Fibroblast of skin of right quadriceps (primary cell): Measurements from ENCODE around the gene RHOU.

Experiments
- DNase-seq: peaks from one replicate; pipeline ENCODE4 v3.0.0-alpha.2; 2013

Gene RHOU

GRCh38 chr1:228739826-228740225 is 4.5 kb downstream of the RHOU start:
- no peak for DNase-seq

DNA sequence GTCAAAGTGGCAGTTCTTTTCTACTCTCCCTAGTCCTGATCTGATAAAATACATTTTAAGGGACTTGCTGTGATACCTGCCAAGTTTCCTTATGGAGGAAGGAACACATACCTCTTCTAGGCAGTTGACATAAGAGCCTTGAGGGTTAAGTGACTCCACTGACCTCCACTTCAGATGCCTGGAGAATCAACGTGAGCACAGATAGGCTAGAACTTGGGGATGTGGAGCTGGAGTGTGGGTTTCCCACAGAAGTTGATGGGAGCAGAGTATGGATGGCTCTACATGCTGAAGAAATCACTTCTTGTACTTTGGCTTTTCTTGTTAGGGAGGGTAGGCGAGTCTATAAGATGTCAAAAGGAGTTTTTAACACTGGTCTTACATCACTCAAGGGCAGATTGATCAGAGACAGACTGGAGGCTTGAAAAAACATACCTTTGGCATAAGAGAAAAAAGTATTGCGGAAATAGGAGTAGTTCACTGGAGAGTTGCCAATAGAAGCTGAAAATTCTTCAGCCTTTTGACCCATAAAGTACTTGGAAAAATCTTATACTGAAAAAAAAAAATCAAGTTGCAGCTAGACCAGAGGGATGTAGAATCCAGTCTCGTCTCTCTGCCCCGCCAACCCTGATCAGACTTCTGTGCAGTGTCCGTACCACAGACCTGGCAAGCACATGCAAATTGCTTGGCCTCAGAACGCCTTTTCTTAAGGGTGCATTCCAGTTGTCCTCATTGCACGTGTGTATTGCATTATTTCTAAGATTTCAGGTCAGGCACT is 5.5 kb downstream of the RHOU start:
- no peak for DNase-seq

- no peak for DNase-seq
Measured at GRCh38 chr1:228742281-228742860, 7.1 kb downstream of the RHOU start.

DNA sequence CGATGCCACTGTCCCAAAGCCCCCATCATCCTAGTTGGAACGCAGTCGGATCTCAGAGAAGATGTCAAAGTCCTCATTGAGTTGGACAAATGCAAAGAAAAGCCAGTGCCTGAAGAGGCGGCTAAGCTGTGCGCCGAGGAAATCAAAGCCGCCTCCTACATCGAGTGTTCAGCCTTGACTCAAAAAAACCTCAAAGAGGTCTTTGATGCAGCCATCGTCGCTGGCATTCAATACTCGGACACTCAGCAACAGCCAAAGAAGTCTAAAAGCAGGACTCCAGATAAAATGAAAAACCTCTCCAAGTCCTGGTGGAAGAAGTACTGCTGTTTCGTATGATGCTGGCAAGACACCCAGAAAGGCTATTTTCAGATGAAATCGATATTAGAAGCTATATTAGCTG is 8.1 kb downstream of the RHOU start:
- no peak for DNase-seq

DNA sequence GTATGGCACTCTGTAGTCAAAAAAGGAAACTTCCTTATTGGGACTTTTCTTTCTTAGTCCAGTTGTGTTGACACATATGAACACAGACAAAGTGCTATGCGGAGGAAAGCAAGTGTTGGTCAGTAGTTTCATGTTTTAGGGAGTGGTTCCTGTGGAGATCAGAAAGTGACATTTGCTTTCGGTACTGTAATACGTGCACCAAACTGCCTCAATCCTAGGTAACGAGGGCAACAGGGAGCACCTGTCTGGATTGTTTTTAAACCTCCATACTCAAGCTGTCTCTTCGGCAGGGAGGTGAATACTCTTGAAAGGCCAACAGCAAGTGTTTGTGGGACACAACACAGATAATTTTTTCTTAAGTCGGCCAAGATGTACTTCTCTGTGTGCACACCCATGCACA is 9.1 kb downstream of the RHOU start:
- no peak for DNase-seq

DNA sequence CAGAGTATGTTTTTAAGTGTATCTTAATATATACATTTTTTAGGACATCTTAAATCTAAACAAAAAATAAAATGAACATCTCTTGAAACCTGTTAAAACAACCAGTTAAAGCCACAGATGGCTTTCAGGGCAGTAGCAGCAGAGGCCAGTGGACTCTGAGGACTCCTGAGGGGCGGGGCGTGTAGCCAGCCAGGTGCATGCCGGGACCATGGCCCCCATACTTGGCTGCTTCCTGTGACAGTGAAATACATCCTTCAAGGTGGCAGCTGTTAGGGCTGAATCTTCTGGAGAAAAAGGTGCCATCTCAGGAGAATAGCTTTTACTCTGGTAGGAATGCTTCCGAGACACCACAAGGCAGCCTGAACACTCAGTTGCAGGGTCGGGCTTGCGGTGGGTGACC is 9.6 kb downstream of the RHOU start:
- DNase-seq, result no peak

DNA sequence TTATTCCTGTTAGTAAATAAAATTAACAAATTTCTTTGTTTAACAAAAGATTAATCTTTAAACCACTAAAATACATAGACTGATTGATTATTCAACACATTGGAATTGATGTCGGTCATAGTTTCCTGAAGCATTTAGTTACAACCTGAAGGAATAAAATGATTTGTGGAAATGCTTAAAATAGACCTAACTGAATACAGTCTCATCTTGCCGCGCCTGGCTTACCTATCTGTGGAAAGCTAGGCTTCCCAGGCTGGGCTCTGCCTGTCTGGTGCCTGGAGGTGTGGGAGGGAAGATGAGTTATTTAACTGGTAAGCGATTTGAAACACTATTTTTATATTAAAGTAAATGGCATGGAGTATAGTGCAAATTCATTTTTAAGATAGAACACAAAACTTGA is 10.2 kb downstream of the RHOU start:
- DNase-seq, result no peak

- DNase-seq, result no peak
Measured at GRCh38 chr1:228747301-228747935, 12.1 kb downstream of the RHOU start.

GRCh38 chr1:228748029-228748428 is 12.8 kb downstream of the RHOU start:
- DNase-seq, result no peak

DNA sequence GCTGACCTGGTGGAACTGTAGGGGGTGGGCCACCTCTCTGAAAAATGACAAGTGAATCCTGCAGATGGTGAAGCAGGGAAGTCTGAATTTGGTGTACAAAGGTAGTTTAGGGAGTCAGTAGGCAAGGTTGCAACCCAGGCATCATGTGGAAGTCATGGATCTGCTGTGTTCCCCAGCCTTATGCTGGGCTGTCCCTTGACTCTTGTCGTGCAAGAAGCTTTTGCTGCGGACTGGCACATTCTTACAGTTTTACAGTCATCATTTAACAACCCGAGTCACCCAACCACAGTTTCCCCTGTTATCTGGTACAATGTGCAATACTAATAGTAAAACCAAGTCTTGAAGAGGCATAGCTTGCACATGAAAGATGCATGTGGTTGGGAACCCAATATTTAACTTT is 13.2 kb downstream of the RHOU start:
- peak; percentile 24 for DNase-seq

- no peak for DNase-seq
Measured at GRCh38 chr1:228749765-228750164, 14.5 kb downstream of the RHOU start.

DNA sequence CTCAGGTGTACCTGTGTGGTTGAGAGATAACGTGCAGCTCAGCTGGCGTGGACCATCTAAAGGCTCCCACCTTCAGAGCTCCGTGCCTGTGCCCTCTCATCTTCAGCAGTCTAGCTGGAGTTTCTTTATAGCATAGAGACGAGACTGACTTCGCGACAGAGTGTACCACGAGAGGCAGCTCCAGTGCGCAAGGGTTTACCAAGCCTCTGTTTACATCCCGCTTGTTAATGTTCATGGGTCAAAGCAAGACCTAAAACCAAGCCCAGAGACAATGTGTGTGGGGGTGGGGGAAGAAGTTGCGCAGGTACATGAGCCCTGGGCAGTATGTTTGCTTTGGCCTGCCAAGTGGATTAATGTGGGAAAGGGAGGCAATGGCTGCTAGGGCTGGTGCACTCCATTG is 15.6 kb downstream of the RHOU start:
- no peak for DNase-seq

DNA sequence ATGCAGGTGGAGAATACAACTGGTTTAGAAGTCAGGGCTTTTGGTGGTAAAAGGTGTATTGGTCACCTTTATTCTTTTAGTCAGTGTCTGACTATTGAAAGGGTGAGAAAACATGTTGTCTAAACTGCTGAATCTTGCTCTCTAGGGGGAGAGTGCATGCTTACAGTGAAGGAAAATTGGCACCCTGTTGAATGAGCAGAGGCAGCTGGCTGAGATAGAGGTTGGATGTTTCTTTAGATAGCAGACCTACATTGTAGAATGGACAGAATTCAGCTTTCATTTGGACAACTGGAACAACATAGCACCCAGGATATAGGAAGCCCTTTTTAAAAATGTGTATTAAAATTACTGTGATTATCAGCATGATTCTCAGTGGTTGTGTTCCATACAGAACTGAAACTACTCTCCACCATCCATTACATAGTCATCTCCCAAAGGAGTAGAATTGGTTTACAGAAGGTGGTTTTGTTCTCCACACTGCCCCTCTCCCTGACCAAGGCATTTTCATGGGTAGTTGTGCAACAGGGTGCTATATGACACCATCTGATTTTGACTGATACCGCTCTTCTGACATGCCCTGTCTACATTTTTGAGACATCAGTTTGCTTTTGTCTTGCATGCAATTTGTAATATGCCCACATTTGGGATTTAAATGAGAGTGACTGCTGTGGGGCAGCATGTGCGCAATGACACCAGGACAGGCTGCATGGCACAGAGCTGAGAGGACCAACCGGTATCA is 16.2 kb downstream of the RHOU start:
- DNase-seq, result no peak

- DNase-seq, result no peak
Measured at GRCh38 chr1:228752258-228752657, 17.0 kb downstream of the RHOU start.

DNA sequence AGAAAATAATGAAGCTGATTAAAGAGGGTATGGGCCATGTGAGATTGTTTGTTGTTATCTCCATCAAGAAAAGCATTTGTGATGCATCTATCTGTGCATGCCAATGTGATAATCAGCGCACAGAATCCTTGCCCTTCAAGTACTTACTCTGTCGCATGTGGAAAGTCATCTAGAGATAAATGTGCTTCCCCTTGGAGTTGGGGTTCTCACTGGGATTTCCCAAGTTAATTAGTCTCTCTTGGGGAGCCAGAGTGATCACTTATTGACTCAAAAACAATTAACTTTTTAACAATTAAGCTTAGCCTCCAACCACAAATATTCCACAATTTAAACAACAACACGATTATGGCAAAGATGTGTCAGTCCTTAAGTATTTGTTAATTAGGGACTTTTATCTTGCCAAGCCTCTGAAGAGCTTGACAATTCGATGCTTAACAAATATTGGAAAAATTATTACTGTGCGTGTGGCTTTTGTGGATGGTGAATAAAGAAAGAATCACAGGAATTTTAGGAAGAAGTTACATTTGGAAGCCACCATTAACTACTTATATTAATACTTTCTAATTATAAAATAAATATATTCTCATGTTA is 17.5 kb downstream of the RHOU start:
- DNase-seq, result peak; percentile 48

- no peak for DNase-seq
Measured at GRCh38 chr1:228753287-228753686, 18.0 kb downstream of the RHOU start.

DNA sequence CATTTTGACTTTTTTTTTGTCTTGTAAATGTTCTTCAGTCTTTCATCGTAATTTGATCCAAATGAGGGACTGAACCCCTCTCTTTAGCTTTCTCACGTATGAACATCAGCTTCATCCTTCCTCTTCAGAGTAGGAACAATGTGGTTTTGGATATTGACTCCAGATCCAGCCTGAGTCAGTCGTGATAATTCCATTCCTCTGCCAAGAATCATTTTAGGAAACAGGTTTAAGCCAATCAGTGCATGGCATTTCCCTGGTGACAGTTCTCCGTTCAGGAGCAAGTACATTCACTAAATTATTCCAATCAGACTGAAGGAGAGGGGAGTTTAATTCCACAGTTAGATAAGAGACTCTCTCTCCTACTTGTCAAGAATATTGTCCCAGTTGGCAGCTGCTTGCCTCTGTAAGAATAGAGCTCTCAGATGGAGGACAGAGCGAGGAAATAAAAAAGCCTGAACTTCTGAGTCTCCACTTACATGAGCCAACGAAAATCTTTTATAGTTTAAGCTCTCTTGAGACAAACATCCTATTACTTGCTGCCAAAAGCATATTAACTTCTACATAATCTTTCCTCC is 18.6 kb downstream of the RHOU start:
- peak; percentile 56 for DNase-seq

GRCh38 chr1:228754646-228755268 is 19.5 kb downstream of the RHOU start:
- no peak for DNase-seq

DNA sequence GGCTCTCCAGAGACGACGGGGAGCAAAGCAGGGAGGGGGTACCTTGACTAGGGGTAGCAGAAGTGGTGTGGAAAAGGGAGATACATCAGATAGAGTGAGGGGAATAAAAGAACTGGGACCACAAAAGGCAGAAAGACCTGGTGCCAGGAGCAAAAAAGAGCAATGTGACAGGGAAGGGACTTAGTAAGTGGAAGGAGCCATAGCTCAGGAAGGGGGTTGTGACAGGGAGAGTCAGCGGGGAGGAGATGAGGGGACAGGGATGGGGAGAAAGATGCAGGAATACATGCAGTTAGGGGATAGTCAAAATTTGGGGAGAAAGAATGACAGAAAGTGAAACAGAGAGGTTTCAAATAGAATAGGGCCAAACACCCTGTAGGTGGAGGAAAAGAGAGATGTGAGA is 20.5 kb downstream of the RHOU start:
- no peak for DNase-seq

- DNase-seq, result no peak
Measured at GRCh38 chr1:228756457-228756856, 21.2 kb downstream of the RHOU start.

GRCh38 chr1:228758447-228758846 is 23.2 kb downstream of the RHOU start:
- no peak for DNase-seq

DNA sequence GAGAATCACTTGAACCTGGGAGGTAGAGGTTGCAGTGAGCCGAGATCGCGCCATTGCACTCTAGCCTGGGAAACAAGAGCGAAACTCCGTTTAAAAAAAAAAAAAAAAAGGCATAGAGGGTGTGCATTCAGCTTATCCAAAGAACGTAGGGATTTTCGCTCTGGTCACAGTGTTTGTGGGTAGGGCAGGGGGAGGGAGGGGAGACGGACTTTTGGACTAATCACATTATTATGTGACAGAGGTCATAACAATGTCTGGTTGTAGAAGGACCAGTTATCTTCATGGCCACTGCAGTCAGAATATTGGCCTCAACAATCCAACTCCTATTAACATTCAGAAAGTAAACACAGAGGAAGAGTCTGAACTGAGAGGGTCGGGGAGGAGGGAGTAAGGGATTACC is 25.7 kb downstream of the RHOU start:
- DNase-seq, result no peak
